ENCODE data around the gene GGACT. TPM values are rescaled to one million over a fixed set of nuclear protein-coding genes. Genes with fewer than 3 reads are reported as not detected.

The GGACT gene
- total RNA-seq, 1 experiment from 2014 or later, result 2.5 TPM

GRCh38 chr13:100515410-100515800, 73.2 kb downstream of the GGACT start:
- in situ Hi-C loops (cut with HindIII; ENCODE audit: low pct_unique_long_range_greater_than_20kb, low sequenced_read_pairs) (no loop called here), intact Hi-C loops (cut with micrococcal nuclease; ENCODE audit: unreplicated experiment) (loop anchor here (10.0 kb wide), 2 partner anchors 261 to 861 kb away; no protein-coding TSS in a partner anchor)
- no peak overlapping the region for H3K4me3 ChIP-seq (ENCODE audit: low read depth in 2 of 2, low read length in 2 of 2)
- ChIA-PET CTCF (interaction anchor here (0.8 kb wide), 1 partner anchor 151 kb away, joined by 4 read pairs; no protein-coding TSS in a partner anchor), POLR2A (interaction anchor here (0.7 kb wide), 1 partner anchor 145 kb away, joined by 3 read pairs; no protein-coding TSS in a partner anchor)
- H3K9me3 ChIP-seq (ENCODE audit: control insufficient read depth, insufficient read depth, low read depth, low read length), result no peaks in the 10 kb centered on the region
- peak overlapping the region; percentile 77 for H3K27ac ChIP-seq (ENCODE audit: low read length)
- no peaks in the 10 kb centered on the region for H3K27me3 ChIP-seq (ENCODE audit: control insufficient read depth, insufficient read depth, low read length)
- DNase-seq (ENCODE audit: low read depth, low spot score) (no peak), ATAC-seq (no peak)
- BruUV-seq (replicated peaks), result no TSS peak
- TF ChIP-seq SIN3A (IDR thresholded peaks at IDR 0.05; ENCODE audit: borderline replicate concordance, insufficient read depth, low read depth, low read length) (no peak), REST (IDR thresholded peaks at IDR 0.05; ENCODE audit: insufficient read depth in 1 of 2, low read depth in 2 of 2, low read length in 1 of 2) (no peak), POLR2AphosphoS5 (IDR thresholded peaks at IDR 0.05; ENCODE audit: low read depth, low read length) (no peak), TCF7L2 (IDR thresholded peaks at IDR 0.05; ENCODE audit: low read depth, low read length) (no peak)
- peaks cover 12% of the 10 kb centered on the region for H3K4me1 ChIP-seq (ENCODE audit: control insufficient read depth, insufficient read depth, low read length)
- H3K36me3 ChIP-seq (ENCODE audit: control insufficient read depth, insufficient read depth, low read length), result no peaks in the 10 kb centered on the region; the same call in 1 of the 2 replicates

- Histone ChIP-seq H3K4me1 (ENCODE audit: control insufficient read depth, insufficient read depth, low read length) (peaks cover 12% of the 10 kb centered on the region), H3K9me3 (ENCODE audit: control insufficient read depth, insufficient read depth, low read depth, low read length) (no peaks in the 10 kb centered on the region), H3K4me3 (ENCODE audit: low read depth in 2 of 2, low read length in 2 of 2) (no peak overlapping the region), H3K27me3 (ENCODE audit: control insufficient read depth, insufficient read depth, low read length) (no peaks in the 10 kb centered on the region), H3K36me3 (ENCODE audit: control insufficient read depth, insufficient read depth, low read length) (no peaks in the 10 kb centered on the region; the same call in 1 of the 2 replicates), H3K27ac (ENCODE audit: low read length) (peak overlapping the region; percentile 77)
- TF ChIP-seq CTCF (IDR thresholded peaks at IDR 0.05), result peak; percentile 85
- no peak for TF ChIP-seq POLR2AphosphoS5 (IDR thresholded peaks at IDR 0.05; ENCODE audit: low read depth, low read length)
- peak; percentile 42 for DNase-seq (ENCODE audit: low read depth, low spot score)
- ChIA-PET POLR2A (no interaction called here), CTCF (interaction anchor here (0.8 kb wide), 1 partner anchor 150 kb away, joined by 4 read pairs; no protein-coding TSS in a partner anchor)
- no TSS peak for BruUV-seq (replicated peaks)
- intact Hi-C loops (cut with micrococcal nuclease; ENCODE audit: unreplicated experiment) (loop anchor here (5.0 to 10.0 kb wide), 3 partner anchors 123 to 860 kb away; no protein-coding TSS in a partner anchor), in situ Hi-C loops (cut with HindIII; ENCODE audit: low pct_unique_long_range_greater_than_20kb, low sequenced_read_pairs) (no loop called here)
- peak; percentile 99 for ATAC-seq
These were observed 73.7 kb downstream of the GGACT start for GRCh38 chr13:100514788-100515409.

All from Panc1 (cell line).